ENCODE measurements around the gene ACO2. TPM values are rescaled to one million over a fixed set of nuclear protein-coding genes. Genes with fewer than 3 reads are reported as not detected.

The ACO2 gene
- total and polyA plus RNA-seq, 2 of the 13 experiments (the other 11 are each of a cell fraction or from before 2014, with no cell fraction given), result 19.2 to 45.6 TPM

DNA sequence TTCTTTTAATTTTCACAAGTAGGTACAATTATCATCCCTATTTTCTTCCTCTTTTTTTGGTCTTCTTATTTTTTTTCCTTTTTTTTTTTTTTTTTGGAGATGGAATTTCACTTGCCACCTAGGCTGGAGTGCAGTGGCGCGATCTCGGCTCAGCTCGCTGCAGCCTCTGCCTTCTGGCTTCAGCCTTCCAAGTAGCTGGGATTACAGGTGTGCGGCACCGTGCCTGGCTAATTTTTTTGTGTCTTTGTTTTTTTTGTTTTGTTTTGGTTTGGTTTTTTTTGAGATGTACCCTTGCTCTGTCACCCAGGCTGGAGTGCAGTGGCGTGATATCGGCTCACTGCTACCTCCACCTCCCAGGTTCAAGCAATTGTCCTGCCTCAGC is 39.0 kb upstream of the ACO2 start:
- Histone ChIP-seq H3K79me2 (ENCODE audit: insufficient read depth, low read length) (no peaks in the 10 kb centered on the region), H3K4me3 (replicated peaks in 1 of 3; ENCODE audit: insufficient read depth in 1 of 3, low read depth in 2 of 3, low read length in 3 of 3) (no peak overlapping the region), H3K36me3 (replicated peaks in 1 of 2; ENCODE audit: control insufficient read depth in 1 of 2, insufficient read depth in 2 of 2, low read length in 2 of 2) (peaks cover 4% of the 10 kb centered on the region in 2 experiments; a peak in 4 of 5 replicates), H3K4me2 (ENCODE audit: low read depth, low read length) (no peak overlapping the region), H3K27ac (ENCODE audit: extremely low read length, insufficient read depth, low read length) (no peak overlapping the region), H3K9ac (ENCODE audit: insufficient read depth, low read depth, low read length) (no peak overlapping the region), H3K27me3 (ENCODE audit: control insufficient read depth in 1 of 2, insufficient read depth in 2 of 2, low read length in 2 of 2) (no peaks in the 10 kb centered on the region), H3K4me1 (ENCODE audit: insufficient read depth, low read length) (peaks cover 16% of the 10 kb centered on the region; the same call in 1 of the 2 replicates), H4K20me1 (ENCODE audit: insufficient read depth, low read length) (0 out of 2 replicates have a peak, but pooled peaks cover 4% of the 10 kb centered on the region), H2AFZ (ENCODE audit: low read length) (no peak overlapping the region), H3K9me3 (ENCODE audit: low read length) (no peaks in the 10 kb centered on the region)
- WGBS (ENCODE audit: low lambda C conversion rate), result 99% methylated on average over 8 of the region's 8 CpGs
- intact Hi-C loops (cut with micrococcal nuclease; ENCODE audit: unreplicated experiment), result no loop called here
- BruUV-seq (replicated peaks), result no TSS peak
- ATAC-seq (no peak), FAIRE-seq (no peak), DNase-seq (ENCODE audit: low spot score) (no peak)
- TF ChIP-seq PHF21A (CRISPR knock-in tag; IDR thresholded peaks at IDR 0.05) (no peak), ZNF709 (CRISPR knock-in tag; IDR thresholded peaks at IDR 0.05) (no peak), JARID2 (CRISPR knock-in tag; IDR thresholded peaks at IDR 0.05; ENCODE audit: insufficient replicate concordance) (no peak), MBNL3 (CRISPR knock-in tag; conservative IDR thresholded peaks at IDR 0.05) (no peak), SSRP1 (CRISPR knock-in tag; IDR thresholded peaks at IDR 0.05) (no peak), ZNF782 (CRISPR knock-in tag; IDR thresholded peaks at IDR 0.05; ENCODE audit: borderline replicate concordance) (no peak), ZNF337 (CRISPR knock-in tag; IDR thresholded peaks at IDR 0.05; ENCODE audit: borderline replicate concordance, low read depth) (no peak), ZNF296 (CRISPR knock-in tag; conservative IDR thresholded peaks at IDR 0.05) (no peak), NFE2L1 (CRISPR knock-in tag; IDR thresholded peaks at IDR 0.05; ENCODE audit: borderline replicate concordance) (no peak), KLF6 (CRISPR knock-in tag; IDR thresholded peaks at IDR 0.05) (no peak), LCORL (IDR thresholded peaks at IDR 0.05) (no peak), LCORL (CRISPR knock-in tag; IDR thresholded peaks at IDR 0.05) (no peak), ARID2 (CRISPR knock-in tag; IDR thresholded peaks at IDR 0.05; ENCODE audit: borderline replicate concordance) (no peak)
- TF ChIP-seq, protein P1, sequence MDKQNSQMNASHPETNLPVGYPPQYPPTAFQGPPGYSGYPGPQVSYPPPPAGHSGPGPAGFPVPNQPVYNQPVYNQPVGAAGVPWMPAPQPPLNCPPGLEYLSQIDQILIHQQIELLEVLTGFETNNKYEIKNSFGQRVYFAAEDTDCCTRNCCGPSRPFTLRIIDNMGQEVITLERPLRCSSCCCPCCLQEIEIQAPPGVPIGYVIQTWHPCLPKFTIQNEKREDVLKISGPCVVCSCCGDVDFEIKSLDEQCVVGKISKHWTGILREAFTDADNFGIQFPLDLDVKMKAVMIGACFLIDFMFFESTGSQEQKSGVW (CRISPR knock-in tag; IDR thresholded peaks at IDR 0.05; ENCODE audit: borderline replicate concordance), result no peak
- TF ChIP-seq, protein P2, sequence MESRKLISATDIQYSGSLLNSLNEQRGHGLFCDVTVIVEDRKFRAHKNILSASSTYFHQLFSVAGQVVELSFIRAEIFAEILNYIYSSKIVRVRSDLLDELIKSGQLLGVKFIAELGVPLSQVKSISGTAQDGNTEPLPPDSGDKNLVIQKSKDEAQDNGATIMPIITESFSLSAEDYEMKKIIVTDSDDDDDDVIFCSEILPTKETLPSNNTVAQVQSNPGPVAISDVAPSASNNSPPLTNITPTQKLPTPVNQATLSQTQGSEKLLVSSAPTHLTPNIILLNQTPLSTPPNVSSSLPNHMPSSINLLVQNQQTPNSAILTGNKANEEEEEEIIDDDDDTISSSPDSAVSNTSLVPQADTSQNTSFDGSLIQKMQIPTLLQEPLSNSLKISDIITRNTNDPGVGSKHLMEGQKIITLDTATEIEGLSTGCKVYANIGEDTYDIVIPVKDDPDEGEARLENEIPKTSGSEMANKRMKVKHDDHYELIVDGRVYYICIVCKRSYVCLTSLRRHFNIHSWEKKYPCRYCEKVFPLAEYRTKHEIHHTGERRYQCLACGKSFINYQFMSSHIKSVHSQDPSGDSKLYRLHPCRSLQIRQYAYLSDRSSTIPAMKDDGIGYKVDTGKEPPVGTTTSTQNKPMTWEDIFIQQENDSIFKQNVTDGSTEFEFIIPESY (CRISPR knock-in tag; IDR thresholded peaks at IDR 0.05), result no peak
- POLR2A ChIA-PET, result no interaction called here
- in situ Hi-C loops (cut with HindIII; ENCODE audit: extremely low pct_ligation_motif_present, low pct_unique_long_range_greater_than_20kb), result no loop called here
- CTCF ChIA-PET (ENCODE audit: low intra/inter-chr PET ratio, low total read pairs), result no interaction called here

All from HepG2 (cell line).